Gastroesophageal sphincter (tissue), 3 donors: ENCODE data around the gene MYDGF.

ENCODE experiments used
- CTCF ChIP-seq, 4 experiments: fragments of 200-600 bp in 2 of 4; fragments of 450-650 bp in 2 of 4; sonication (generic) in 1 of 4; IDR thresholded peaks; one replicate each; pipeline ENCODE4 v1.5.1; 2017 to 2019; ENCODE audit warnings: antibody characterized with exemption in 4 of 4, mild to moderate bottlenecking in 2 of 4, moderate library complexity in 2 of 4
- EP300 ChIP-seq: sonication (generic); formaldehyde crosslinking; IDR thresholded peaks from one replicate; pipeline ENCODE4 v1.6.1; 2017; ENCODE audit warnings: antibody characterized with exemption, mild to moderate bottlenecking
- POLR2A ChIP-seq, 2 donors: fragments of 450-650 bp; IDR thresholded peaks; one replicate each; pipeline ENCODE4 v1.6.1; 2017; ENCODE audit warnings: antibody characterized with exemption in 2 of 2, mild to moderate bottlenecking in 2 of 2, moderate library complexity in 1 of 2
- POLR2AphosphoS5 ChIP-seq: sonication (generic); formaldehyde crosslinking; IDR thresholded peaks from one replicate; pipeline ENCODE4 v1.6.1; 2017; ENCODE audit warnings: antibody characterized with exemption

GRCh38 chr19:4713384-4713951 lies 43.3 kb upstream of the MYDGF start:
- no peak for TF ChIP-seq POLR2A (IDR thresholded peaks at IDR 0.05)
- no peak for TF ChIP-seq CTCF (IDR thresholded peaks at IDR 0.05)
- peak; percentile 63 for TF ChIP-seq POLR2AphosphoS5
- no peak for TF ChIP-seq EP300
